SK-N-SH (cell line): ENCODE data around the gene GNB2. TPM values are rescaled to one million over a fixed set of nuclear protein-coding genes. Genes with fewer than 3 reads are reported as not detected.

Experiments used
- CTCF ChIA-PET: fragments of 300-600, 350-600 bp; formaldehyde crosslinking; extraction: SDS; loops from one replicate; lab custom pipeline; 2021; lab: Yijun Ruan, JAX
- POLR2A ChIA-PET: fragments of 350-600 bp; sonication (Branson Sonifier 250); formaldehyde crosslinking; extraction: SDS; loops from one replicate; lab custom pipeline; 2020; ENCODE audit warnings: antibody characterized with exemption, inconsistent platforms; lab: Yijun Ruan, JAX
- DNase-seq: peaks from one replicate; pipeline ENCODE4 v3.0.0; 2012
- H2AFZ ChIP-seq: fragments of 200-600 bp; sonication (generic); 2 replicates; pipeline ENCODE4 v1.8.1; 2016; ENCODE audit warnings: antibody characterized with exemption, mild to moderate bottlenecking, low read depth
- H3F3A ChIP-seq: fragments of 200-600 bp; sonication (generic); replicated peaks from 2 replicates; pipeline ENCODE3; 2016; ENCODE audit warnings: antibody characterized with exemption, mild to moderate bottlenecking; ENCODE audit not compliant: insufficient read depth
- H3K27ac ChIP-seq, 2 experiments: fragments of 200-500 bp in 1 of 2; fragments of 200-600 bp in 1 of 2; sonication (Bioruptor generic) in 1 of 2; sonication (generic), shearing (Covaris generic) in 1 of 2; 2 replicates each; pipeline versions ENCODE4 v1.5.1 to v1.6.1; 2014 to 2016; ENCODE audit warnings: low read depth in 2 of 2, inconsistent platforms in 1 of 2, low read length in 1 of 2, mild to moderate bottlenecking in 1 of 2, mixed read lengths in 1 of 2
- H3K27me3 ChIP-seq: fragments of 200-600 bp; sonication (generic), shearing (Covaris generic); 2 replicates; pipeline ENCODE4 v1.6.1; 2016; ENCODE audit warnings: mixed run types; ENCODE audit not compliant: insufficient read depth
- H3K36me3 ChIP-seq, 2 experiments: fragments of 200-500 bp in 1 of 2; fragments of 200-600 bp in 1 of 2; sonication (Bioruptor generic) in 1 of 2; sonication (generic) in 1 of 2; replicated peaks in 1 of 2; 2 replicates each; pipeline versions ENCODE3 to v1.5.1; 2014 to 2016; ENCODE audit warnings: low read length in 1 of 2, mild to moderate bottlenecking in 1 of 2; ENCODE audit not compliant: insufficient read depth in 2 of 2, control insufficient read depth in 1 of 2
- H3K4me1 ChIP-seq, 2 experiments: fragments of 200-500 bp in 1 of 2; fragments of 200-600 bp in 1 of 2; sonication (Bioruptor generic) in 1 of 2; sonication (generic), shearing (Covaris generic) in 1 of 2; 2 replicates each; pipeline versions ENCODE4 v1.5.1 to v1.6.1; 2014 to 2016; ENCODE audit warnings: low read depth in 1 of 2, low read length in 1 of 2, mixed run types in 1 of 2; ENCODE audit not compliant: insufficient read depth in 2 of 2, control insufficient read depth in 1 of 2
- H3K4me2 ChIP-seq: fragments of 200-600 bp; sonication (generic), shearing (Covaris generic); 2 replicates; pipeline ENCODE4 v1.6.1; 2017; ENCODE audit warnings: mixed run types
- H3K4me3 ChIP-seq, 2 experiments: fragments of 200-500 bp in 1 of 2; fragments of 200-600 bp in 1 of 2; sonication (Bioruptor generic) in 1 of 2; sonication (generic), shearing (Covaris generic) in 1 of 2; 2 replicates each; pipeline versions ENCODE4 v1.5.1 to v1.8.1; 2014 to 2016; ENCODE audit warnings: low read depth in 2 of 2, inconsistent platforms in 1 of 2, low read length in 1 of 2, mild to moderate bottlenecking in 1 of 2, mixed read lengths in 1 of 2, moderate library complexity in 1 of 2
- H3K79me2 ChIP-seq: fragments of 200-600 bp; sonication (generic); 2 replicates; pipeline ENCODE4 v1.8.1; 2017; ENCODE audit warnings: mild to moderate bottlenecking; ENCODE audit not compliant: insufficient read depth
- H3K9ac ChIP-seq: fragments of 200-600 bp; sonication (generic); 2 replicates; pipeline ENCODE4 v1.6.1; 2017; ENCODE audit warnings: mixed run types
- H3K9me2 ChIP-seq: fragments of 200-600 bp; sonication (generic); 2 replicates; pipeline ENCODE4 v1.6.1; 2017; ENCODE audit warnings: mixed run types
- H3K9me3 ChIP-seq: fragments of 200-600 bp; sonication (generic); 2 replicates; pipeline ENCODE4 v1.6.1; 2017; ENCODE audit warnings: mixed run types, mild to moderate bottlenecking, moderate library complexity
- H4K20me1 ChIP-seq: fragments of 200-600 bp; sonication (generic); 2 replicates; pipeline ENCODE4 v1.6.1; 2017; ENCODE audit warnings: mild to moderate bottlenecking, mixed run types; ENCODE audit not compliant: insufficient read depth
- CHD2 ChIP-seq: fragments of 150-350 bp; IDR thresholded peaks from 2 replicates; pipeline ENCODE4 v1.6.1; 2018; ENCODE audit warnings: low read length; ENCODE audit not compliant: partially characterized antibody
- ELF1 ChIP-seq: IDR thresholded peaks from 2 replicates; pipeline ENCODE4 v1.4.0; 2012
- GABPA ChIP-seq: IDR thresholded peaks from 2 replicates; pipeline ENCODE4 v1.4.0; 2012; ENCODE audit warnings: low read depth, mild to moderate bottlenecking
- MAX ChIP-seq: IDR thresholded peaks from 2 replicates; pipeline ENCODE4 v1.4.0; 2012; ENCODE audit warnings: low read depth
- MXI1 ChIP-seq: IDR thresholded peaks from 2 replicates; pipeline ENCODE4 v1.6.1; 2012; ENCODE audit warnings: mild to moderate bottlenecking, low read depth, low read length, improper control_type of control experiment
- NFIC ChIP-seq: IDR thresholded peaks from 2 replicates; pipeline ENCODE4 v1.4.0; 2012; ENCODE audit warnings: borderline replicate concordance
- NRF1 ChIP-seq: IDR thresholded peaks from 2 replicates; pipeline ENCODE4 v1.6.1; 2012; ENCODE audit warnings: low read depth, mild to moderate bottlenecking, low read length
- REST ChIP-seq: IDR thresholded peaks from 2 replicates; pipeline ENCODE4 v1.6.1; 2012; ENCODE audit warnings: mild to moderate bottlenecking, low read depth, low read length, moderate library complexity
- RFX5 ChIP-seq: IDR thresholded peaks from 2 replicates; pipeline ENCODE4 v1.6.1; 2012; ENCODE audit warnings: mild to moderate bottlenecking, improper control_type of control experiment, low read length
- SIN3A ChIP-seq: IDR thresholded peaks from 2 replicates; pipeline ENCODE4 v1.6.1; 2012; ENCODE audit warnings: low read depth, mild to moderate bottlenecking, low read length, moderate library complexity, borderline replicate concordance
- TAF1 ChIP-seq: IDR thresholded peaks from 2 replicates; pipeline ENCODE4 v1.6.1; 2012; ENCODE audit warnings: low read depth, mild to moderate bottlenecking, low read length, moderate library complexity, borderline replicate concordance
- TCF12 ChIP-seq: IDR thresholded peaks from 2 replicates; pipeline ENCODE4 v1.4.0; 2012
- WGBS: methylation state at CpG from one replicate; pipeline ENCODE4 v1.1.6; 2017; ENCODE audit warnings: low lambda C conversion rate; 5-methylcytosine and 5-hydroxymethylcytosine counted together
- polyA plus RNA-seq, 3 experiments: library from polyadenylated mRNA; depleted of rRNA; stranded (reverse); fragments of >200 nt; gene quantifications; 2 replicates each; pipeline ENCODE4 v1.2.3, GENCODE V29; 2012

The GNB2 gene
- polyA plus RNA-seq, 1 of the 3 experiments (the other 2 are of a cell fraction): 398 TPM

GRCh38 chr7:100675105-100675451 lies 1.5 kb downstream of the GNB2 start:
- Histone ChIP-seq H2AFZ (no peak overlapping the region), H3K9ac (peak overlapping the region; percentile 87), H3F3A (peaks cover 41% of the 10 kb centered on the region), H3K4me1 (peaks cover 0 to 35% of the 10 kb centered on the region in 2 experiments; a peak in 1 of 4 replicates), H4K20me1 (peaks cover 44% of the 10 kb centered on the region), H3K27me3 (no peaks in the 10 kb centered on the region), H3K27ac (peak overlapping the region; percentile 66 to 90; a peak in 3 of 4 replicates)
- no peak for TF ChIP-seq REST
- 0 out of 2 replicates have a peak, but pooled peaks have one; percentile 17 for TF ChIP-seq TAF1
- TF ChIP-seq, all 33 proteins: peak for 1
- CTCF ChIA-PET: interaction anchor here (1.1 to 10.5 kb wide), 7 partner anchors 18 to 194 kb away, joined by 3 to 227 read pairs (median 5); partner anchors contain the start of genes GIGYF1 and POP7
- Histone ChIP-seq H3K4me2 (peak overlapping the region; percentile 95), H3K4me3 (peak overlapping the region; percentile 83 to 98), H3K36me3 (peaks cover 23 to 34% of the 10 kb centered on the region in 2 experiments), H3K9me2 (no peaks in the 10 kb centered on the region), H3K9me3 (no peaks in the 10 kb centered on the region), H3K79me2 (peaks cover 49% of the 10 kb centered on the region)
- no CpG with 5 or more reads among the region's 46 CpGs for WGBS
- POLR2A ChIA-PET: interaction anchor here (0.8 to 6.3 kb wide), 5 partner anchors 8 to 73 kb away, joined by 3 to 23 read pairs (median 5); partner anchors contain the start of genes ACTL6B, MOSPD3 and PCOLCE
- peak; percentile 63 for DNase-seq

GRCh38 chr7:100675581-100676350 lies 2.2 kb downstream of the GNB2 start:
- DNase-seq: peak; percentile 96
- peaks cover 49% of the 10 kb centered on the region for H3K79me2 ChIP-seq
- peak overlapping the region; percentile 95 for H3K4me2 ChIP-seq
- ChIA-PET CTCF (interaction anchor here (0.6 to 10.5 kb wide), 10 partner anchors 17 to 195 kb away, joined by 3 to 227 read pairs (median 4); partner anchors contain the start of genes GIGYF1, POP7 and SLC12A9), POLR2A (interaction anchor here (0.6 to 6.3 kb wide), 6 partner anchors 15 to 73 kb away, joined by 3 to 23 read pairs (median 8); partner anchors contain the start of genes GIGYF1, MOSPD3 and PCOLCE)
- 19% methylated on average over 33 of the region's 59 CpGs for WGBS
- peaks cover 23 to 41% of the 10 kb centered on the region in 2 experiments for H3K36me3 ChIP-seq
- peaks cover 49% of the 10 kb centered on the region for H4K20me1 ChIP-seq
- H3K9me3 ChIP-seq: no peaks in the 10 kb centered on the region
- H3K9me2 ChIP-seq: no peaks in the 10 kb centered on the region
- H3K4me1 ChIP-seq: peaks cover 0 to 35% of the 10 kb centered on the region in 2 experiments; a peak in 1 of 4 replicates
- H3F3A ChIP-seq: peaks cover 48% of the 10 kb centered on the region
- peak overlapping the region; percentile 83 to 98 for H3K4me3 ChIP-seq
- peak overlapping the region; percentile 66 to 90; a peak in 3 of 4 replicates for H3K27ac ChIP-seq
- peak; percentile 64 for TF ChIP-seq MXI1
- TF ChIP-seq RFX5: 0 out of 2 replicates have a peak, but pooled peaks have one; percentile 50
- peak; percentile 60 for TF ChIP-seq ELF1
- peak; percentile 21 for TF ChIP-seq CHD2
- TF ChIP-seq NFIC: peak; percentile 13; the same call in 1 of the 2 replicates
- TF ChIP-seq SIN3A: peak; percentile 89
- peak; percentile 72 for TF ChIP-seq GABPA
- TF ChIP-seq TCF12: no peak
- peak; percentile 39; the same call in 1 of the 2 replicates for TF ChIP-seq MAX
- peak; percentile 12; the same call in 1 of the 2 replicates for TF ChIP-seq TAF1
- TF ChIP-seq NRF1: no peak
- H3K27me3 ChIP-seq: no peaks in the 10 kb centered on the region
- H3K9ac ChIP-seq: peak overlapping the region; percentile 87; the same call in 1 of the 2 replicates
- H2AFZ ChIP-seq: no peak overlapping the region
